ENCODE measurements around the gene HSPB7.

The HSPB7 gene

DNA sequence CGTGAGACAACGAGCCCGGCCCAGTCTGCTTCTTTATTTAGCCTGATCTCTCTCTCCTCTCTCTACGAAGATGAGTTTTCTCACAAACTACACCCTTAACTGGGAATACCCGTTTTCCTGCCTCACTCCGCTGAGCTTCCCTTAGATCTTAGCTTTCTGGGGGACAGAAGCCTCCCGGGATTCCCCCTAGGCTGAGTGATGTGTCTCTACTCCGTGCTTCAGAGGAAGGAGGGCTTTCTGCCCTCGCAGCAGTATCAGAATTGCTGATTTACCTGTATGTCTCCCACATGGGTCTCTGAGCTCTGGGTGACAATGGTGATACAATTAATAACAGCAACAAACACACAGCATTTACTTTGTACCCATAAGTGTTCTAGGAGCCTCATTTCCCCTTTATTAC is 43.0 kb downstream of the HSPB7 start:
- no peak for DNase-seq

DNA sequence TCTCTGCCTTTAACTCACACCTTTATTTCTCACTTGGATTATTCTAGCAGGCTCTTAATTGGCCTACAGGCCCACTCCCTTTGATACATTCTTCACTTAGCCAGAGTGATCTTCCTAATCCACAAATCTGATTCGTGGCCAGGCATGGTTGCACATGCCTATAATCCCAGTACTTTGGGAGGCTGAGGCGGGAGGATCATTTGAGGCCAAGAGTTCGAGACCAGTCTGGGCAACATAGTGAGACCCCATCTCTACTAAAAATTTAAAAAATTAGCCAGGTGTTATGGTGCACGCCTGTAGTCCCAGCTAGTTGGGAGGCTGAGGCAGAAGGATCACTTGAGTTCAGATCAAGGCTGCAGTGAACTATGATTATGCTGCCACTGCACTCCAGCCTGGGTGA is 44.1 kb downstream of the HSPB7 start:
- no peak for DNase-seq

DNA sequence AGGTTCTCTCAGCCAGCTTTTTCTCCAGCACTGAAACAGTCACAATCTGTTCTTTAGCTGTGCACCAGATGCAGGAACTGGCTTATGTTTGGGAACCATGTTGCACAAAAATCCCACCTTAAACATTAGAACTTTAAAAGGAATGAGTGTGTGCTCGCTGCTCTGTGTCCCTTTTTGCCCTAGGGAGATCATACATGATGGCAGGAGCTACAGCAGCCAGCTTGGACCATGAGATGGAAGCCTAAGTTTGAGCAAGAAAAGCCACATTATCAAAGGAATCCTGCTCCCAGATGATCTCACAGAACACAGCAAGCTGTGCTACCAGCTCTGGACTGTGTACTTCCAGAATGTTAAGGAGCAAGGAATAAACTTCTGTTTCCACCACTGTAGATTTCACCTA is 45.4 kb downstream of the HSPB7 start:
- no peak for DNase-seq

DNA sequence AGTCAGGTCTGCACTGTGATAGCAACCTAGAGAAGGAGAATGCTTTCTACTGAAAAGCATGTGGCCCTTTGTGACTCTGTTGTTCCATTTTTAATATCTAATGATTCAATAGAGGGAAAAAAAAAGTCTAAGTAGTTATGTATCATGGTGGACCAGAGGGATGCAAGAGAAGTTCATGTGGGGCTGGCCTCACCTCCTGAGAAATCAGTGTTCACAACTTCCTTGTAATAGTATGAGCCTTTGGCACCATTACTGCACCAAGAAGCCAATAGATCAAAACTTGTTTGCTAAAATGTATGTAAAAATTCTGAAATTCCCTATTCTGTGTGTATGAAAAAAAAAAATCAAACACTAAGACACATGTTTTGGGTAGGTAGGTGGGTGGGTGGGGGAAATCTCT is 46.9 kb downstream of the HSPB7 start:
- no peak for DNase-seq

DNA sequence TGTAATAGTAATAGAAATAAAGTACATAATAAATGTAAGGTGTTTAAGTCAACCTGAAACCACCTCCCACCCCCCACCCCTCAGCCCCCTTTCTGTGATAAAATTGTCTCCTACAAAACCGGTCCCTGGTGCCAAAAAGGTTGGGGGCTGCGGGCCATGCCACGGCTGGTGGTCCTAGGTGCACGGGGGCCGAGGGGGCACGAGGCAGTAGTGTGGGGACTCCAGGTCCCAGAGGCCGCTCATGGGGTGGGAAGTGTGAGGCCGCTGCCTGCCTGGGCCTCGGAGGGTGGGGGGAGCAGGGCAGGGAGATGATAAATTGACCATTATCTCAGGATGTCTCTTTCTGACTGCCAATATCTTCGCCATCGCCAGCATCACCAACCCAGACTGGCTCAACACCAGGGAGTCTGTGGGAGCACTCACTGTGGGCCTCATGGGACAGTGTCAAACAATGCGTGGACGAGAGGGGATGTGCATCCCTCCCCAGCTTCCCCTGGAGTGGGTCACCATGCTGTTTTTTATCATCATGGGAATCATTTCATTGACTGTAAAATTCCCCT is 48.4 kb downstream of the HSPB7 start:
- DNase-seq, result no peak

DNA sequence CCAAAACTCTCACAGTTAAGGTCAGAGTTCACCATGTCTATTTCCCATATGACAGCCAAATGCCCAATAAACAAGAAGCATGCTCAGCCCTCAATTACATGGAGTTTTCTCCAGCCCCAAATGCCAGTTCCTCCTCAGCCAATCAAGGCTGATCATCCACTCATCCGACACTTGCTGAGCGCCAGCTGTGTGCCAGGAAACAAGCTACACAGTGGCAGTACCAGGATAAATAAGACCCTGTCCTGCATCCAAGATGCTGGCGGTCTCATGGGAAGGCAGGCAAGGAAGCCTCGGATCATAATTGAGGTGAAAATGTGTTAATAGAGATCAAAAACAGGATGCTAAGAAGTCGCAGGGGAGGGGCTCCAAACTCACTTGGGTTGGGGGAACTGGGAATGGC is 49.7 kb downstream of the HSPB7 start:
- DNase-seq, result no peak

DNA sequence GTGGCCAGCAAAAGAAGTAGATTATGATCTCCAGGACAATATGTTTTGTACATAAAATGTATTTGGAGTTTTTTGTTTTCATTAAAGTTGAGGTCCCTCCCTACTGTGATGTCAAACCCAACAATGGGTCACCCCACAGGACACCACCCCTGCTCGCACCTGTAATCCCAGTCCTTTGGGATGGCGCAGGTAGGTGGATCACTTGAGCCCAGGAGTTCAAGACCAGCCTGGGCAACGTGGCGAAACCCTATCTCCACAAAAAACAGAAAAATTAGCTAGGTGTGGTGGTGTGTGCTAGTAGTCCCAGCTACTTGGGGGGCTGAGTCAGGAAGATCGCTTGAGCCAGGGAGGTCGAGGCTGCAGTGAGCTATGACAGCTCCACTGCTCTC is 50.9 kb downstream of the HSPB7 start:
- DNase-seq, result no peak

GRCh38 chr1:15966081-15966955 is 51.5 kb downstream of the HSPB7 start:
- no peak for DNase-seq

- DNase-seq, result no peak
Measured at GRCh38 chr1:15965228-15965767, 52.5 kb downstream of the HSPB7 start.
